Stimulated activated memory B cell treated with anti-CD40 and anti-IgM and Interleukin-4, amounts not matched to agents 10 μg/mL and 1 μg/mL and 100 μg/mL, for 72 hours (primary cell): ENCODE measurements around the gene EGFL7.

Source experiments
- ATAC-seq: fragments of 150-1000 bp; cut with Tn5 transposase; 2 replicates; pipeline ENCODE4 v1.10.0; 2021
- H3K27ac Mint-ChIP-seq: one replicate; pipeline ENCODE4 v1.8.0; 2022; ENCODE audit warnings: mild to moderate bottlenecking, mixed read lengths
- H3K27me3 Mint-ChIP-seq: one replicate; pipeline ENCODE4 v1.8.0; 2022; ENCODE audit warnings: mixed read lengths
- H3K36me3 Mint-ChIP-seq: one replicate; pipeline ENCODE4 v1.8.0; 2022; ENCODE audit warnings: mixed read lengths
- H3K4me1 Mint-ChIP-seq: one replicate; pipeline ENCODE4 v1.8.0; 2022; ENCODE audit warnings: mixed read lengths
- H3K4me3 Mint-ChIP-seq: one replicate; pipeline ENCODE4 v1.8.0; 2022; ENCODE audit warnings: mild to moderate bottlenecking, moderate library complexity, mixed read lengths
- H3K9me3 Mint-ChIP-seq: one replicate; pipeline ENCODE4 v1.8.0; 2022; ENCODE audit warnings: mixed read lengths

EGFL7 gene

GRCh38 chr9:136648751-136649150 lies 14.0 kb upstream of the EGFL7 start:
- Mint-ChIP-seq H3K9me3 (no peaks in the 10 kb centered on the region), H3K27ac (peak overlapping the region; percentile 25), H3K27me3 (peaks cover 64% of the 10 kb centered on the region), H3K4me1 (peaks cover 32% of the 10 kb centered on the region), H3K4me3 (no peak overlapping the region), H3K36me3 (no peaks in the 10 kb centered on the region)
- ATAC-seq: no peak

- no peaks in the 10 kb centered on the region for H3K36me3 Mint-ChIP-seq
- H3K4me1 Mint-ChIP-seq: peaks cover 24% of the 10 kb centered on the region
- H3K4me3 Mint-ChIP-seq: no peak overlapping the region
- no peak for ATAC-seq
- H3K9me3 Mint-ChIP-seq: no peaks in the 10 kb centered on the region
- H3K27ac Mint-ChIP-seq: no peak overlapping the region
- H3K27me3 Mint-ChIP-seq: peaks cover 66% of the 10 kb centered on the region
These were observed 12.7 kb upstream of the EGFL7 start for GRCh38 chr9:136650021-136650420.

DNA sequence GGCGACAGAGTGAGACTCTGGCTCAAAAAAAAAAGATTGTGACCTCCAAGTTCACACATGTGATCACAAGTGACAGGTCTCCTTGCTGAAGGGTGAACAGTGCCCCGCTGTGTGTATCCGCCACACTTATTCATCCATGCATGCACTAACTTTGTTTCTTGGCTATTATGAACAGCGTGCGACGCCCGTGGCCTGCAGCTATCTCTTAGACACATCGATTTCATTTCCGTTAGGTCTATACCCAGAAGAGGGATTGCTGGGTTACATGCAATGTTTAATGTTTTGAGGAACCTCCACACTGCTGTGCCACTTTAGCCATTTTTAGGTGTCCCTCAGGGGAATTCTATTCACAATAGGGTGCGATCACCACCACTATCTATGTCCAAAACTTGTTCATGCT lies 12.1 kb upstream of the EGFL7 start:
- Mint-ChIP-seq H3K27ac (no peak overlapping the region), H3K4me3 (no peak overlapping the region), H3K36me3 (no peaks in the 10 kb centered on the region), H3K4me1 (peaks cover 28% of the 10 kb centered on the region), H3K9me3 (no peaks in the 10 kb centered on the region), H3K27me3 (peaks cover 69% of the 10 kb centered on the region)
- peak; percentile 42 for ATAC-seq

DNA sequence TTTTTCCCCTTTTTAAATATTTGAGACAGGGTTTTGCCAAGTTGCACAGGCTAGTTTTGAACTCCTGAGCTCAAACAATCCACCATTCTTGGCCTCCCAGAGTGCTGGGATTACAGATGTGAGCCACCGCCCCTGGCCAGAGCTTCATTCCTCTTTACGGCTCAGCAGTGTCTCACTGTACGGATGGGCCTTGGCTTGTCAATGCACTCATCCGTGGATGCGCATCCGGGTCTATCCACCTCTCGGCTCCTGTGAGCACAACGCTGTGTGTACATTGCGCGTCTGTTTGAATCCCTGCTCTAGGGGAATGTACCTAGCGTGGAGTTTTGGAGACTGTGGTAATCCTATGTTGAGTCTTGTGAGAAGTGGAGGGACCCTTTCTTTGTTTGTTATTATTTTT lies 10.9 kb upstream of the EGFL7 start:
- Mint-ChIP-seq H3K4me3 (no peak overlapping the region), H3K4me1 (peaks cover 33% of the 10 kb centered on the region), H3K36me3 (no peaks in the 10 kb centered on the region), H3K27ac (no peak overlapping the region), H3K27me3 (peaks cover 71% of the 10 kb centered on the region), H3K9me3 (no peaks in the 10 kb centered on the region)
- no peak for ATAC-seq

DNA sequence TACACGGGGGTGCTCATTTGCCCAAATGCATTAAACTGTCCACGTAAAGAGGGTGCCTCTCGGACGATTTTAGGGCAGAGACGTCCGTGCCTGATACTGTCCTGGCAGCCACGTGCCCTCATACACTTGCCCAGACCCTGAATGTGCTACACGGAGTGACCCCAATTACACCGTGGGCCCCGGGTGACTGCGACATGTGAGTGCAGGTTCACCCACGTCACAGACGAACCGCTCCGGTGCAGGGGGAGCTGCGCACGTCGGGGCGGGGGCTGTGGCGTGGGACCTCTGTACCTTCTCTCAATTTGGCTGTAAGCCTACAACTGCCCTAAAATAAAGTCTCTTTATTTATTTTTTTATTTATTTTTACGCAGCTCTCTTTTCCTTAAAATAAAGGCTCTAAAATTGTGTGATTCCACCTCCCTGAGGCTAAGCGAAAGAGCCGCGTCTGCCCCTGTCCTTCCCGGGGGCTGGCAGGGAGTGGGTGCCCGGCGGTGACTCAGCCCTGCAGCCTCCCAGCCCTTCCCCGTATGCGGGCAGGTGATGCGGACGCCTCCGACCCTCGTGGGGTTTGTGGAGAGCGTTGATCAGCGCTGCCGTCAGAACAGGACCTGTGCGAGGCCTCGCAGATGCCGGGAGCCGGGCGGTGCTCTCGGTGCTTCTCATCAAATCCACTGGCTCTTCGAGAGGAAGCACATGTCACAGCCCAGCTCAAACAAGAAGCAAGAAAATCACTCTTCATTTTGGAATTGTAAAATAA lies 9.2 kb upstream of the EGFL7 start:
- no peaks in the 10 kb centered on the region for H3K36me3 Mint-ChIP-seq
- peaks cover 43% of the 10 kb centered on the region for H3K4me1 Mint-ChIP-seq
- H3K27ac Mint-ChIP-seq: no peak overlapping the region
- no peak overlapping the region for H3K4me3 Mint-ChIP-seq
- no peak for ATAC-seq
- H3K9me3 Mint-ChIP-seq: no peaks in the 10 kb centered on the region
- H3K27me3 Mint-ChIP-seq: peaks cover 77% of the 10 kb centered on the region

DNA sequence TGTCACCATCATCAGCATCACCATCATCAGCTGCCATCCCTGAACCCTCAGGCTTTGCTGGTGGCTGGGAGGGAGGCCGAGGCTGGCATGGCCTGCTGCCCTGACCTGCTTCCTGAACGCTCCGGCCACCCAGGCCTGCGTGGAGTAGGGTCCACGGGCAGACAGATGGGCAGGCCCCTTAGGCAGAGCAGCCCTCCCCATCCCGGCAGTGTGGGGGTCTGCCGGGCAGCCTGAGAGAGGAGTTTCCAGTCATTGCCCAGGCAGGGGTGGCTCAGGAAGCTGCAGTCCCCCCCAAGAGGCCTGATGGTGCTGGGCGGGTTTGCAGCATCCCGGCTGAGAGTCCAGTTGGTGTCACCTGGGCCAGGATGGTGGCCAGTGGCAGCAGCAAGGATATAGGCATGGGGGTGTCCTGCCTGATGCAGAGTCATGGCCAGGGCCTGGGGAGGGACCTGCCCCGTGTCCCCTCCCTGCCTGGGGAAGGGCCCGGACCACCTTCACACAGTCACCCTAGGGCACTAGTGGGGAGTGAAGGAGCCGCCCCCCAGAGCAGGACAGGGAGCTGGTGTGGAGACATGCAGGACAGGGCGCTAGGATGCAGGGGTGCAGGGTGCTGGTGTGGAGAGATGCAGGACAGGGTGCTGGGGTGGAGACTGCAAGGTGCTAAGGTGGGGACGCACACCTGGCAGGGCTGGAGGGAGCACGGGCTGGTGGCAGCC lies 7.7 kb upstream of the EGFL7 start:
- H3K4me3 Mint-ChIP-seq: no peak overlapping the region
- no peaks in the 10 kb centered on the region for H3K36me3 Mint-ChIP-seq
- H3K9me3 Mint-ChIP-seq: no peaks in the 10 kb centered on the region
- peaks cover 85% of the 10 kb centered on the region for H3K27me3 Mint-ChIP-seq
- peaks cover 46% of the 10 kb centered on the region for H3K4me1 Mint-ChIP-seq
- peak; percentile 18 for ATAC-seq
- H3K27ac Mint-ChIP-seq: no peak overlapping the region

- Mint-ChIP-seq H3K27me3 (peaks cover 91% of the 10 kb centered on the region), H3K27ac (no peak overlapping the region), H3K36me3 (no peaks in the 10 kb centered on the region), H3K4me1 (peaks cover 48% of the 10 kb centered on the region), H3K9me3 (no peaks in the 10 kb centered on the region), H3K4me3 (no peak overlapping the region)
- no peak for ATAC-seq
These were observed 7.1 kb upstream of the EGFL7 start for GRCh38 chr9:136655536-136656182.

GRCh38 chr9:136656183-136656738 lies 6.5 kb upstream of the EGFL7 start:
- Mint-ChIP-seq H3K9me3 (no peaks in the 10 kb centered on the region), H3K4me3 (no peak overlapping the region), H3K27ac (no peak overlapping the region), H3K27me3 (peaks cover 98% of the 10 kb centered on the region), H3K4me1 (peaks cover 42% of the 10 kb centered on the region), H3K36me3 (no peaks in the 10 kb centered on the region)
- ATAC-seq: no peak

DNA sequence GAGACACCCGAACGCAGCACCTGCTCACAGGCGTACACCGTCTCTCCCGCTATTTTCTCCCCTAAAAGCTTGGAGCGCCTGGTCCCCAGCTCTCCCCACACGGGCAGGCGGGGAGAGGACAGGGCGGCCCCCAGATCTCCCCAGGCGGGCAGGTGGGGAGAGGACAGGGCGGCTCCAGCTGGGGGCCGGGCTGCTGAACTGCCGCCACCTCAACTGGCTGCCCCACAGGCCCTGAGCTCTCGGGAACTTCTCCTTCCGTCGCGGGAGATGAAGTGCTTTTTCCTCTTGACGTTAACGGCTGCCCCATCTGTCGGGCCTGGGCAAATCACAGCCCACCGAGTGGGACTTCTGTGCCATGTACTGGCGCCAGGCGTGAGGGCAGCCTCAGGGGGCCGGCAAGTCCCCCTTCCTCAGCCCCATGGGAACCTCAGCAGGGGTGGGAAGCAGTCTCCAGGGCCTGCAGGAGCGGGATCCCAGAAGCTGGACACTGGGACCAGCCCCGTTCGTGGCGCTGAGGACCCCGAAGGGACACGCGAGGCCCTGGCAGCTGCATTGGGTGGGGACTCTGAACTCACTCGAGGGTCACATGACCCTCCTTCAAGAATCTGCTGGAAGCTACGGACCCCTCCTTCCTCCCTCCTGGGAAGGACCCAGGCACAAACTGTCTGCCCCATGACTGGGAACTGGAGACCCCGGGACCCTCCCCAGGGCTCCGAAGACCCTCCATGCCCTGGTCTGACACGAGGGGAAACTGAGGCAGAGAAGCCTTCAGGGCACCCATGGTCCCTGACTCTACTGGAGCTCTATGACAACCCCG lies 5.7 kb upstream of the EGFL7 start:
- H3K27ac Mint-ChIP-seq: no peak overlapping the region
- H3K4me1 Mint-ChIP-seq: peaks cover 42% of the 10 kb centered on the region
- no peaks in the 10 kb centered on the region for H3K9me3 Mint-ChIP-seq
- peaks cover 98% of the 10 kb centered on the region for H3K27me3 Mint-ChIP-seq
- no peak for ATAC-seq
- H3K36me3 Mint-ChIP-seq: no peaks in the 10 kb centered on the region
- H3K4me3 Mint-ChIP-seq: no peak overlapping the region

GRCh38 chr9:136657974-136658848 lies 4.5 kb upstream of the EGFL7 start:
- Mint-ChIP-seq H3K4me1 (peaks cover 42% of the 10 kb centered on the region), H3K27me3 (peaks cover 98% of the 10 kb centered on the region), H3K27ac (no peak overlapping the region), H3K9me3 (no peaks in the 10 kb centered on the region), H3K4me3 (no peak overlapping the region), H3K36me3 (no peaks in the 10 kb centered on the region)
- no peak for ATAC-seq

DNA sequence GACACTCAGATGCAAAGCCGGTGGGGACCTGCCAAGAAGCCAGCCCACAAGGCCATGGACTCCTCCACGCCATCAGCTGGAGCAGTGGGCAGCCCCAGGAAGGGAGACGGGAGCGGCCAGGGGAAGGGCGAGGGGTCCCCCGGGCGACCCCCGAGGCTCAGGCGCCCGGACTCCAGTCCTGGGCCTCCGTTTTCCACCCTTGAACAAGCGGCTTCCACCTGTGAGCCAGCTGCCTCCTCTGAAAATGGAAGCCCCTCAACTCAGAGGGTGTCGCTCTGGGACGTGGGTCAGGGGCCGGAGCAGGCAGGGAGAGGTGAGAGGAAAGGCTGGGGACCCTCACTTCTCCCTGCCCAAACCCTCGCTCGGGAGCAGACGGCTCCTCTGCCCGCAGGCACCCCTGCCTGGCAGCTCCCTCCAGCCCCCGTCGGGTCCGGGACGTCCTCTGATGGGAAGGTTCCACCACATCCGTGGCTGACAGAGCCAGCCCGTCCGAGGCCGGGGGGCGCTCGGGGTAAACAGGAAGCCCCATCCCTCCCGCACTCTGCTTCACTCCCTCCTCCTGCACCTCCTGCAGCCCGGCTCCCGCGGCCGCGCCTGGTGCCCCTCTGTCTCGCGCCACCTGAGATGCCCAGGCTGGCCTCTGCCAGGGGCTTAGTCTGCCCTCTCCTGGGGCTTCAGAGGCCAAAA lies 3.7 kb upstream of the EGFL7 start:
- no peak overlapping the region for H3K4me3 Mint-ChIP-seq
- peaks cover 42% of the 10 kb centered on the region for H3K4me1 Mint-ChIP-seq
- H3K9me3 Mint-ChIP-seq: no peaks in the 10 kb centered on the region
- ATAC-seq: no peak
- H3K27me3 Mint-ChIP-seq: peaks cover 97% of the 10 kb centered on the region
- no peaks in the 10 kb centered on the region for H3K36me3 Mint-ChIP-seq
- no peak overlapping the region for H3K27ac Mint-ChIP-seq

DNA sequence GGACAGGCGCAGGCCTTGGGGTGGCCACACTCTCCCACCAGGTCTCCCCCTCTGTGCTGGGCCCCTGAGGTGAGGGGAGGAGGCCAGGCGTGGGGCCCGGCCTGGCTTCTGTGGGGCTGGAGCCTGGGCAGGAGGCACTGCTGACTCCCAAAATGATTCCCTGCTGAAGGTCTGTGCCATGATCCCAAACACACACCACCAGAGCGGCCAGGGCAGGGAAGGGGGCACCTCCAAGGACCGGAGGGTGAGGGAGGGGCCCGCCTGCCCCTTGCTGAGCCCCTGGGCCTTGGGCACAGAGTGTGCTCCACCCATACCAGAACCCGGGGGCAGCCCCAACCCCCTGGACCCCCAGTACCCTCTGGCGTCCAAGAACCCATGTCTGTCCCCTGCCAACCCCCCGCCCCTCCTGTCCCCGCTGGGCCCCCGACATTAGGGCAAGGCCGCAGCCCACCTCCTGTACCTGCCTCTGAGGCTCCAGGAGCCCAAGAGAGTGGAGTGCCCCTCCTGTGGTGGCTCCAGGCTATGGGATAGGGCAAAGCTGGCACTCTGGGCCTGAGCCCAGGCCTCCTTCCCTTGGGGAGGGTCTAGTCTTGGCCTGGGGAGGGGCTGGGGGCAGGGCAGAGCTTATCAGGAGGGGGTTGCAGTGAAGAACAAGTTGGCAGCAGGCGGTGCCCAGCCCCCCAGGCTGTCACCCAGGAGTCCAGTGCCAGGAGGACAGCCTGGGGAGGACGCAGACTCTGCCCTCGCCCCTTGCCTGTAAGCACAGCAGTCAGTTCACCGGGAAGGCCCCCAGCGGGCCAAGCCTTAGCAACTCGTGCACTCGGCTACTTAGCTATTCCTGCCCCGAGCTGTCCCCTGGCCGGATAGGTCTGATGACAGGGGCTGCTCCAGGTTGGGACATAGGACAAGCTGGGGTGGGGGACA lies 2.6 kb upstream of the EGFL7 start:
- Mint-ChIP-seq H3K27ac (no peak overlapping the region), H3K4me3 (no peak overlapping the region), H3K4me1 (peaks cover 46% of the 10 kb centered on the region), H3K9me3 (no peaks in the 10 kb centered on the region), H3K27me3 (peaks cover 97% of the 10 kb centered on the region), H3K36me3 (no peaks in the 10 kb centered on the region)
- ATAC-seq: no peak
